Effector memory CD4-positive, alpha-beta T cell (primary cell): ENCODE results near the gene TNFRSF18.

ENCODE experiments used
- DNase-seq, 3 donors: peaks; one replicate each; pipeline ENCODE4 v3.0.0-alpha.2; 2020
- H3K27ac ChIP-seq: 2 replicates; pipeline ENCODE4 v1.7.0; 2013; ENCODE audit warnings: mild to moderate bottlenecking, low read length, moderate library complexity; ENCODE audit not compliant: insufficient read depth, poor library complexity, severe bottlenecking
- H3K27me3 ChIP-seq: replicated peaks from 2 replicates; pipeline ENCODE4 v1.7.0; 2013; ENCODE audit warnings: mild to moderate bottlenecking, low read length; ENCODE audit not compliant: insufficient read depth, control insufficient read depth, poor library complexity, severe bottlenecking
- H3K36me3 ChIP-seq: 2 replicates; pipeline ENCODE4 v1.7.0; 2013; ENCODE audit warnings: mild to moderate bottlenecking, low read length, moderate library complexity; ENCODE audit not compliant: control insufficient read depth, insufficient read depth
- H3K4me1 ChIP-seq: 2 replicates; pipeline ENCODE4 v1.7.0; 2013; ENCODE audit warnings: low read length, mild to moderate bottlenecking; ENCODE audit not compliant: control insufficient read depth, insufficient read depth, poor library complexity, severe bottlenecking
- H3K4me3 ChIP-seq: 2 replicates; pipeline ENCODE4 v1.7.0; 2013; ENCODE audit warnings: low read length, low read depth, mild to moderate bottlenecking; ENCODE audit not compliant: insufficient read depth, poor library complexity, severe bottlenecking
- H3K9me3 ChIP-seq: 2 replicates; pipeline ENCODE4 v1.7.0; 2013; ENCODE audit warnings: mild to moderate bottlenecking, low read length, moderate library complexity; ENCODE audit not compliant: control insufficient read depth

TNFRSF18 gene

DNA sequence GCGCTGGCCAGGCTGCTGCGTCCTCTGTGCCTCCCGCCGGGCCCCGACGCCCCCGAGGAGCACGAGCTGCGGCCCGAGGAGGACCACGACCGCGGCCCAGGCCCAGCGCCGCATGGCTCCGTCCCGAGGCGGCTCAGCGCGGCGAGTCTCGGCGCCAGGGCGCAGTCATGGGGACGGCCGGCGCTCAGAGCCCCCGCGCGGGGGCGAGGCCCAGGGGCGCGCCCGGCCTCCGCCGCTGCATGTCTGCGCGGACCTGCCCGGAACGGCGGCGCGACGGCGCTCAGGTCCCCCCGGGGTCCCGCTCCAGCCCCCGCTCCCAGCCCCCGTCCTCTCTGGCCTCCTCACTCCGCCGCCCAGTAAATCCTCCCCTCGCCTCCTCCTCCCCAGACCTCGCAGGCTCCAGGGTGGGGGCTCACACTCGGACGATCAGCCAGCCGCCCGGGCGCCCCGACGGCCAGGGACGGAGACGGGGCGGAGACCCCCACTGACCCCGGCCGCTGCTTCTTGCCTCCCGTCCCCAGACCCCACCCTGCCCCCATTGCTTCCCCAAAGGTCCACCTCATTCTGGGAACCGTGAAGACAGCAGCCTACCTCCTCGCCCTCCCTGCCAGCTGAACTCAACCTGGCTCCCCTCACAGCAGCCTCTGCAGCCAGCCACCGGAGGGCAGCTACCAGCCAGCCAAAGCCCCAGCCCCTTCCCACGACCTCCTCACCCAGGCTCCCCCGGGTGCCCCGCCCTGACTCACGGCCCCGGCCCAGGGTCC is 40.4 kb upstream of the TNFRSF18 start, which contains the start of gene C1QTNF12:
C1QTNF12 (minus strand) TSS at position 146 of the 764 bp plus-strand sequence; CDS start at position 114, 32 bp downstream.
- Histone ChIP-seq H3K4me1 (peaks cover 20% of the 10 kb centered on the region), H3K27ac (no peak within 1 kb of the TSS), H3K4me3 (no peak within 1 kb of the TSS), H3K27me3 (peaks cover 13% of the 10 kb centered on the region), H3K36me3 (no peaks in the 10 kb centered on the region), H3K9me3 (no peaks in the 10 kb centered on the region)
- no peak for DNase-seq

DNA sequence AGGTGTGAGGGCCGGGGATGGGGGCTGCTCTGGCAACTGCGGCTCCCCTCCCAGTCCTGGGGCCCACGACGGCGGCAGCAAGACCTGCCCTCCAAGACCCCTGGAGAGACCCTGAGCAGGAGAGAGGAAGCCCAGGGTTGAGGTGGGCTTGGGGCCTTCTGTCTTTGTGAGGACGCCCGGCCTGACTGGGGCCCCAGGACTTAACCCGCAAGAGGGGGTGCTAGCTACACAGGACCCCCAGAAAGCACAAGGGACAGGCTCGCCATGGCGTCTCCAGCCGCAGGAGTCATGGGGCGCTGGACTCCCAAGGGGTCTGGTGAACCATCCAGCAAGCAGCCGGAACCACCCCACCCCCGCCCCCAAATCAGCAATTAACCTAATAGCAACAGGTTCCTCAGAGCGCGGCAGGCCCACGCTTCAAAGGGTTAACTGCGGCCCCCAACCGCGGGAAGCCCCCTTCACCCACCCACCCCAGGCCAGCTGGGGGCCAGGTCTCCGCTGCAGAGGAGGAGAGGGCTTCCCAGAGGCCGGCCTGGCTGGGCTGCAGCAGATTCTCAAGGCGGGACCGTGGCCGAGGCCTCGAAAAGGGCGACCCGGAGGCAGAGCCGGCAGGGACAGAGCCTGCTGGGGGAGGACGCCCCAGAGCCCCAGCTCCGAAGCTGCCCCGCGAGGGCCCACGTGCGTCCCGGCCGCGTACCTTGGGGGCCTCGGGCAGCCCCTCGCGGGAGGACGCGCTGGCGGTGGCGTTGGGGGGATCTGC is 39.6 kb upstream of the TNFRSF18 start:
- H3K27me3 ChIP-seq: peaks cover 13% of the 10 kb centered on the region
- no peaks in the 10 kb centered on the region for H3K36me3 ChIP-seq
- H3K4me3 ChIP-seq: no peak overlapping the region
- H3K4me1 ChIP-seq: peaks cover 16% of the 10 kb centered on the region
- H3K27ac ChIP-seq: no peak overlapping the region
- H3K9me3 ChIP-seq: no peaks in the 10 kb centered on the region
- no peak for DNase-seq

DNA sequence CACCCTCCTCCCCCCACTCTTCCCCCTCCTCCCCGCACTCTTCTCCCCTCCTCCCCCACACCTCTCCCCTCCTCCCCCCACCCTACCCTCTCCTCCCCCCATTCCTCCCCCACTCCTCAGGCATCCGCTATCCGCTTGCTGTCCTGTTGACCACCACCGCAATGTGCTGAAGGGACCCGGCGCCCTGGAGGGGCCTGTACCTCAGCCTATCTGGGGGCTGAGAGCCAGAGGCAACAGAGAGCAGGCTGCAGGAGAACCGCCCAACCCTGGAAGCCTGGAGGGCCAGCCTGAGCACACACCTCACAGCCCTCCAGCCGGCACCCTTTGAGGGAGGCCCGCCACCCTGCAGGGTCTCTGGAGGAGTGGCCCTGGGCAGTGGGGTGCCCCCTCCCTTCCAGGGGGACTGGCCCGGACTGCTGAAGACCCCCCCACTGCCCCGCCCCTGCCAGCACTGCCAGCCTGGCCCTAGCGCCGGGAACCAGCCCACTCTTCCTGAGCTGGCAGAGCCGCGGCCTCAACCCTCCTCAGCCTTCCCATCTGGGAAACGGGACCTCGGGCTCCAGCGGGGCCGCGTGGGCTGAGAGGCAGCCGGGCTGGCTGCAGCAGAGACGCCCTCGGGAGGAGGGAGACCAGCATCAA is 38.9 kb upstream of the TNFRSF18 start:
- Histone ChIP-seq H3K27me3 (peaks cover 13% of the 10 kb centered on the region), H3K9me3 (no peaks in the 10 kb centered on the region), H3K4me3 (no peak overlapping the region), H3K27ac (no peak overlapping the region), H3K36me3 (no peaks in the 10 kb centered on the region), H3K4me1 (peaks cover 9% of the 10 kb centered on the region)
- DNase-seq: no peak

DNA sequence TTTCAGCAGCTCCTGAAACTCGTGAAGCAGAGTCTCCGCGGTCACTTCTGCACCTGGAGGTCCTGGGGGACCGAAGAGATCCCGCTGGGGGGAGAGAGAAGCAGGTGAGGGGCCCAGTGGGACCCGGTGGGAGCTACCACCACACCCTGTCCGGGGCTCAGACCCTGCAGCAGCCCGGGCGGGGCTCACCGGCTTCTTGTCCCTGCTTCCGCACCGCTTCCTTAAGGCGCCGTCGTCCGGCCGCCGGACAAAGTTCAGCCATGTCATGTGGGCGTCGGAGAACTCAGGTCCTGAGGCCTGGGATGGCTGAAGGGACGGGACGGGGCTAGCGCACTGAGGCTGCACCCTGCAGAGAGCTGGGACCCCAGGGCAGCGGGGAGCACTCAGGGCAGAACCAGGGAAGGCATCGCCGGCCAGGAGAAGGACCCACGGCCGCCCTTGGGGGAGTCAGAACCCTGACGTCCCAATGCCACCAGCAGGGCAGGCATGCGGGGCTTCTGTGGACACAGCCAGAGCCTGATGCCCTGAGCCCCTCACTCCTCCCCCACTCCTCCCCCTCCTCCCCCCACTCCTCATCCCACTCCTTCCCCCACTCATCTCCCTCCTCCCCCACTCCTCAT is 37.9 kb upstream of the TNFRSF18 start:
- no peak overlapping the region for H3K27ac ChIP-seq
- peaks cover 9% of the 10 kb centered on the region for H3K4me1 ChIP-seq
- no peaks in the 10 kb centered on the region for H3K36me3 ChIP-seq
- H3K9me3 ChIP-seq: no peaks in the 10 kb centered on the region
- H3K4me3 ChIP-seq: no peak overlapping the region
- peaks cover 13% of the 10 kb centered on the region for H3K27me3 ChIP-seq
- DNase-seq: no peak

DNA sequence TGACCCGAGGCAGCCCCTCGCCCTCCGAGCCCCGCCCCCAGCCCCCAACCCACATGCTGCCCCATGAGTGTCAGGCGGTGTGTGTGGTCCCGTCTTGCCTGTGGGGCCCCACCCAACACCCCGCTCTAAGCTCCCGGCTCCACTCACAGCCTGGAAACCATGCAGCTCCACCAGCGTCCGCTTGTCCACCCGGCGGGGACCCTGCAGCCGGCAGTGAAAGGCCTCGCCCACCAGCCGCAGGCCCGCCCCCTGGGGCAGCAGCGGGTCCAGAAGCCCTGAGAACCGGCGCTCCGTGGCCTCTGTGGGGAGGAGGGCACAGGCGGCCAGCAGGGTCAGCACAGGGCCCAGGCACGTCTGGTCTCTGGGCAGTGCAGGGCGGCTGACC is 37.4 kb upstream of the TNFRSF18 start:
- H3K27ac ChIP-seq: no peak overlapping the region
- DNase-seq: no peak
- peaks cover 9% of the 10 kb centered on the region for H3K4me1 ChIP-seq
- H3K27me3 ChIP-seq: peaks cover 13% of the 10 kb centered on the region
- no peaks in the 10 kb centered on the region for H3K9me3 ChIP-seq
- H3K36me3 ChIP-seq: no peaks in the 10 kb centered on the region
- H3K4me3 ChIP-seq: no peak overlapping the region

DNA sequence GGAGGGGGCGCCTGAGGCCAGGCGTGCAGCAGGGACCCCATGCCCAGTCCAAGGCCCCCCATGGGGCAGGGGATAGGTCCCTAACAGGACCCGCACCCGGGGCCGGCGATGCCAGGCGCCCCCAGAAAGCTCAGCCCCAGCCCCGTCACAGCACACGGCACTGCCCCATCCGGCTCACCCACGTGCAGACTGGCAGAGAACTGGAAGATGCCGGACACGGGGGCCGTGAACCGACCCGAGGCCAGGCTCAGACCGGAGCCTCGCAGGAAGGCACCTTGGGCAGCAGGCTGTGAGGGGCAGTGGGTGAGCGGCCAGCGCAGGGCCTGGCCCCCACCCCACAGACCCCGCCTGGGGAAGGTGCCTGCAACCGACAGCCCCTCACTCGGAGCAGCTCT is 36.9 kb upstream of the TNFRSF18 start:
- peaks cover 13% of the 10 kb centered on the region for H3K27me3 ChIP-seq
- no peaks in the 10 kb centered on the region for H3K36me3 ChIP-seq
- peaks cover 9% of the 10 kb centered on the region for H3K4me1 ChIP-seq
- no peaks in the 10 kb centered on the region for H3K9me3 ChIP-seq
- H3K4me3 ChIP-seq: no peak overlapping the region
- no peak overlapping the region for H3K27ac ChIP-seq
- no peak for DNase-seq

DNA sequence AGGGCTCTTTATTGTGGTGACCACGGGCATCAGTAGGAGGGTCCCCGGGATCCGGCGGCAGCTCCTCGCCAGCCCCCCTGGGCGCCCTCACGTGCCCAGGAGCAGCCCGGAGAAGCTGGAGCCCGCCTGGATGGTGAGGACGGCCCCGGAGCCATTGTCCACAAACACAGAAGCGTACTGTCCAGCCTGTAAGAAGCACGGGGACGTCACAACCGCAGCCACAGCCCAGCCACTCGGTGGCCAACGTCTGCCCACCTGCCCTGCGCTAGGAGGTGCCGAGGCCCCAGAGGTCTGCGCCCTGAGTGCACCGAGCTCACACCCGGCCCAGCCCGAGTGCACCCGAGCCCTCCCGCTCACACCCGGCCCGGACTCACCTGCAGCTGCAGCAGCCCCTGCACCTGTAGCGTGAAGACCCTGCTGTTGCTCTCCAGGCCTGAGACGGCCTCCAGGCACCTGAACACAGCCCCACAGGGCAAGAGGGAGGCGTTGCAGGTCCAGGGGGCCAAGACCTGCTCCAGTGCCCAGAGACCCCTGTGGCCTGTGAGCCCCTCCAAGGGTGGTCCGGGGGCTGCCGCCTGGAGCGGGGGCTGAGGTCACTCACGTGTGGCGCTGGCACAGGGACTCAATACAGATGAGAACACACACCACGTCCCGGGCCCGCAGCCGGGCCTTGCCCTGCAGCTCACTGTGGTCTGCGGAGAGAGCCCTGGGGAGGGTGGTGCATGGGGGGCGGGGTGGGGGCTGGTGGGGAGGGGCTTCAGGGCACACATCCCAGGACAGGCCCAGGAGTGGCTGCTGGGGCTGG is 36.3 kb upstream of the TNFRSF18 start:
- no peak overlapping the region for H3K4me3 ChIP-seq
- H3K36me3 ChIP-seq: no peaks in the 10 kb centered on the region
- no peaks in the 10 kb centered on the region for H3K9me3 ChIP-seq
- peaks cover 9% of the 10 kb centered on the region for H3K4me1 ChIP-seq
- H3K27ac ChIP-seq: no peak overlapping the region
- DNase-seq: no peak
- H3K27me3 ChIP-seq: peaks cover 13% of the 10 kb centered on the region

DNA sequence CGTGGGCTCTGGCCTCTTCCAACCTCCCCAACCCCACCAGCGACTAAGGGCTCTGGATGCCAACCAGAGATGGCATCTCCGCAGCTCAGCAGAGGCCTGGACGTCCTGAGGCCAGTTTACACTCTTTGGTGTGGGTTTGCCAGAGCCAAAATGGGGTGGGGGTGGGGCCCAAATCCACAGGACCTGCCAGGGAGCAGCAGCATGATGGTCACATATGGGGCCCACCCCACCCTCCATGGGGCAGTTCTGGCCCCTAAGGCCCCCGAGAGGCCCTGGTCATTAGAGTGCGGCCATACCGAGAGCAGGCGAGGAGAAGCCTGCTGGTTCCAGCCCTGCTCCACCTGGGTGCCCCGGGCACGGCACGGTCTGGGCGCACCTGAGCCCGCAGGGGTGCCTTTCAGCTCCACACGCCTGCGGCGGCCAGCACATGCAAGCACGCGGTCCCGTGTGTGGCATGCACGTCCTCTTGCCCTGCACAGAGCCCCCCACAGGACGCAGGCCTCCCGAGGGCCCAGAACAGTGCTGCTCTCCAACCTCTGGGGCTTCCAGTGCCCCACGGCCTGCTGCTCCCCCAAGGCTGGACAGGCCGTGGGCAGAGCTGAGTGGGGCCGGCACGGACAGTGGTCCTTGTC is 35.3 kb upstream of the TNFRSF18 start:
- peaks cover 6% of the 10 kb centered on the region for H3K4me1 ChIP-seq
- DNase-seq: no peak
- no peaks in the 10 kb centered on the region for H3K9me3 ChIP-seq
- H3K27me3 ChIP-seq: peaks cover 9% of the 10 kb centered on the region
- no peak overlapping the region for H3K27ac ChIP-seq
- no peaks in the 10 kb centered on the region for H3K36me3 ChIP-seq
- H3K4me3 ChIP-seq: no peak overlapping the region
